ENCODE measurements around the gene MEIS3.

DNA sequence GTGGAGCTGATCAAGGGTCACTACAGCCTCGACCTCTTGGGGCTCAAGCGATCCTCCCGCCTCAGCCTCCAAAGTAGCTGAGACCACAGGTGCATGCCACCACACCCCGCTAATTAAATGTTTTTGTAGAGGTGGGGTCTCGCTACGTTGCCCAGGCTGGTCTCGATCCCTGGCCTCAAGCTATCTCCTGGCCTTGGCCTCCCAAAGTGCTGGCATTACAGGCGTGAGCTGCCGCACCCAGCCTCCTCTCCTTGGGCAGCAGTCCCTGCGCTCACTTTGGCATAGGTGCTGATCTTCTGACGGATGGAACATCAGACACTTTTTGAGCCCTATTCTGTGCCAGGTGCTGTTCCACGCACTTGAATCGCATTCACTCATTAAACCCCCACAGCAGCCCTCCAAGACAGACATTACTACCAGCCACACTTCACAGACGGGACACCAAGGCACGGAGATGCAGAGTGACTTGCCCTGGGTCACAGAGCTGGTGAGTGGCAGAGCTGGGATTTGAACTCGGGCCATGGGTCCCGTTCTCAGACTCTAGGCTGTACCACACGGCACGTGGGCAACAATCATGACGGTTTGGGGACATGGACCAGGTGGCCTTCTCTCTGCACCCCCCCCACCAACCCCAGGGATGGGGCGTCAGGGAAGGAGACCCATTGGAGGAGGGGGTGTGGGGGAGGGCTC, 3.2 kb downstream of the MEIS3 start:
- no peak for TF ChIP-seq POLR2A (IDR thresholded peaks at IDR 0.05; ENCODE audit: low read length)
- no peak for TF ChIP-seq GATA1 (IDR thresholded peaks at IDR 0.05; ENCODE audit: low read depth, low read length)
